BE2C (cell line): ENCODE data around the gene ZSCAN5A.

ENCODE experiments used
- DNase-seq: peaks from one replicate; pipeline ENCODE4 v3.0.0-alpha.2; 2020
- H3K27me3 ChIP-seq: fragments of 250-450 bp; sonication (Bioruptor Pico); 2 replicates; pipeline ENCODE4 v1.5.1; 2020; ENCODE audit warnings: mild to moderate bottlenecking
- H3K36me3 ChIP-seq: fragments of 250-450 bp; sonication (Bioruptor Pico); 2 replicates; pipeline ENCODE4 v1.5.1; 2020; ENCODE audit warnings: mild to moderate bottlenecking
- H3K4me1 ChIP-seq: fragments of 250-450 bp; sonication (Bioruptor Pico); 2 replicates; pipeline ENCODE4 v1.5.1; 2020
- H3K4me3 ChIP-seq: 2 replicates; pipeline ENCODE4 v1.5.1; 2011; ENCODE audit warnings: low read depth, low read length
- H3K9me3 ChIP-seq: fragments of 250-450 bp; sonication (Bioruptor Pico); 2 replicates; pipeline ENCODE4 v1.5.1; 2020
- TF ChIP-seq, protein P1 (sequence below): IDR thresholded peaks from 2 replicates; pipeline ENCODE4 v1.5.1; 2012; ENCODE audit warnings: mild to moderate bottlenecking, low read depth, low read length

Gene ZSCAN5A

DNA sequence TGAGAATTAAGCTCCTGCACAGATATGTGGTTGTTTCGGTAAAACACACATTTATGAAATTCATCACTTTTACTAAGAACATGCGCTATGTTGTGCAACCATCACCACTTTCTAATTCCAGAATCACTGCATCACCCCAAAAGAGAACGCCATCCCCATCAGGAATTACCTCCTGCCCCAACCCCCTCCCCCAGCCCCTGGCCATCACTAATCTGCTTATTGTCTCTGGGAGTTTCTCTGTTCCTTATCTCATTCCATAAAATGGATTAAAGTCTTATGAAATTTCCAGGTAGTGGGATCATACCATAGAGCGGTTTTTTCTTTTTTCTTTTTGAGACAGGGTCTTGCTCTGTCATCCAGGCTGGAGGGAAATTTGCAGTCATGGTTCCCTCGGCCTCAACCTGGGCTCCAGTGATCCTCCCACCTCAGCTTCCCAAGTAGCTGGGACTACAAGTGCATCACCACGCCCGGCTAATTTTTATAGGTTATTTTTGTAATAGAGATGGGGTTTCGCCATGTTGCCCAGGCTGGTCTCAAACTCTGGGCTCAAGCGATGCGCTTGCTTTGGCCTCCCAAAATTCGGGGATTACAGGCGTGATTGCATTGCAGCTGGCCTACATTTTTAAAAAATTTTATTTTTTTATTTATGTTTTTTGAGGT is 120.5 kb downstream of the ZSCAN5A start:
- Histone ChIP-seq H3K9me3 (no peaks in the 10 kb centered on the region), H3K36me3 (no peaks in the 10 kb centered on the region), H3K4me1 (no peaks in the 10 kb centered on the region), H3K27me3 (peaks cover 4% of the 10 kb centered on the region), H3K4me3 (no peak overlapping the region)
- TF ChIP-seq, protein P1, sequence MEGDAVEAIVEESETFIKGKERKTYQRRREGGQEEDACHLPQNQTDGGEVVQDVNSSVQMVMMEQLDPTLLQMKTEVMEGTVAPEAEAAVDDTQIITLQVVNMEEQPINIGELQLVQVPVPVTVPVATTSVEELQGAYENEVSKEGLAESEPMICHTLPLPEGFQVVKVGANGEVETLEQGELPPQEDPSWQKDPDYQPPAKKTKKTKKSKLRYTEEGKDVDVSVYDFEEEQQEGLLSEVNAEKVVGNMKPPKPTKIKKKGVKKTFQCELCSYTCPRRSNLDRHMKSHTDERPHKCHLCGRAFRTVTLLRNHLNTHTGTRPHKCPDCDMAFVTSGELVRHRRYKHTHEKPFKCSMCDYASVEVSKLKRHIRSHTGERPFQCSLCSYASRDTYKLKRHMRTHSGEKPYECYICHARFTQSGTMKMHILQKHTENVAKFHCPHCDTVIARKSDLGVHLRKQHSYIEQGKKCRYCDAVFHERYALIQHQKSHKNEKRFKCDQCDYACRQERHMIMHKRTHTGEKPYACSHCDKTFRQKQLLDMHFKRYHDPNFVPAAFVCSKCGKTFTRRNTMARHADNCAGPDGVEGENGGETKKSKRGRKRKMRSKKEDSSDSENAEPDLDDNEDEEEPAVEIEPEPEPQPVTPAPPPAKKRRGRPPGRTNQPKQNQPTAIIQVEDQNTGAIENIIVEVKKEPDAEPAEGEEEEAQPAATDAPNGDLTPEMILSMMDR = no peak
- DNase-seq = no peak

DNA sequence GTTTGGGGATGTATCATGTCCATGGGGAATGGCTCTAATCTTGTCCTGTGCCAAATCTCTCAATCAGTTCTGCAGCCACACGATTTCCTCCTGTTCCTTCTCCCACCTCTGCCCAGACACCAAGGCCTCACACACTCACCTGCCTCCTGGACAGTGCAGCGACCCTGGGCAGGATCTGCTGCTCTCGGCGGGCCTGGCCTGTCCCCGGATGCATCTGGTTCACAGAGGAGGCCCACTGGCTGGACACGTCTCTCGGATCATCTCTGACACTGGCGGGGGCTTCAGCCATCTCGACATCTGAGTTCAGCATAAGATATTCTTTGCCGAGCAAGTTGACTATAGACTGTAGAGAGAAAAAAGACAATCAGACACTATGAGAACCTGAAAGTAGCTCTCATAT is 122.9 kb downstream of the ZSCAN5A start:
- Histone ChIP-seq H3K27me3 (peaks cover 4% of the 10 kb centered on the region), H3K9me3 (no peaks in the 10 kb centered on the region), H3K4me3 (no peak overlapping the region), H3K36me3 (no peaks in the 10 kb centered on the region), H3K4me1 (no peaks in the 10 kb centered on the region)
- TF ChIP-seq, protein P1 = no peak
- DNase-seq = no peak

DNA sequence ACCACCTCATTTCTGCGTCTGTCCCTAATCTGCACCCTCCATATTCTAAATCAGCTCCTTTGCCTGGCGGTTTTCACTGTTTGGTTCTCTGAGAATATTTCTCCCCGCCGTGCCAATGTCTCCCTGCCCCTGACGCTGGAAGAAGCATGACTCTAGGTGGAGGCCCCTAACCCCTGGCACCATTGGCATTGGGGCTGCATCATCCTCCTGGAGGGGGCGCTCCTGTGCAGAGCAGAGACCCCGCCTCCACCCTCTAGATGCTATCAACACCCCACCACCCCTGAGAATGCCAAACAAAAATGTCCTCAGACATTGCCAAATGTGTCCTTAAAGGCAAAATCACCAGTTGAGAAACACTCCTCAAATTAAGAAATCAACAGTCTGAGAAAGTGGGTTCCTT is 123.5 kb downstream of the ZSCAN5A start:
- no peak for DNase-seq
- H3K36me3 ChIP-seq = no peaks in the 10 kb centered on the region
- peaks cover 4% of the 10 kb centered on the region for H3K27me3 ChIP-seq

DNA sequence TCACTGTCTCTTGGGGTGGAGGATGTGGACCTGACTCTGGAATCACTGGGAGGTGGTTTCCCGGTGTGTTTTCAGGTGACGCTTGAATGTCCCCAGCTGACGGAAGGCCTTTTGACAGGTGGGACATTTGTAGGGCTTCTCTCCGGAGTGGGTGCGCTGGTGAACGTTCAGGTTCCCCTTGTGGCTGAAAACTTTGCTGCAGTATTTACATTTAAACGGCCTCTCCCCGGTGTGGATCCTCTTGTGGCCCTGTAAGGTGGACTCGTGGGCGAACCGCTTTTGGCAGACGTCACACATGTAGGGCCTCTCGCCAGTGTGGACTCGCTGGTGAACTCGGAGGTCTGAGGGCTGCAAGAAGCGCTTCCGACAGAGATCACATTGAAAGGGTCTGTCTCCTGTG is 124.9 kb downstream of the ZSCAN5A start:
- TF ChIP-seq, protein P1 = peak; percentile 3; the same call in 1 of the 2 replicates
- DNase-seq = no peak
- H3K27me3 ChIP-seq = peaks cover 11% of the 10 kb centered on the region
- no peaks in the 10 kb centered on the region for H3K9me3 ChIP-seq
- H3K36me3 ChIP-seq = no peaks in the 10 kb centered on the region
- H3K4me3 ChIP-seq = no peak overlapping the region
- no peaks in the 10 kb centered on the region for H3K4me1 ChIP-seq

More for the DNA sequence above, 123.5 kb downstream of the ZSCAN5A start:
- Histone ChIP-seq H3K4me1 (no peaks in the 10 kb centered on the region), H3K4me3 (no peak overlapping the region), H3K9me3 (no peaks in the 10 kb centered on the region)
- TF ChIP-seq, protein P1 = no peak

- H3K4me1 ChIP-seq = no peaks in the 10 kb centered on the region
These were observed 136.9 kb downstream of the ZSCAN5A start for GRCh38 chr19:56177564-56178243.

More at GRCh38 chr19:56177564-56178243, 136.9 kb downstream of the ZSCAN5A start:
- no peak for DNase-seq
- Histone ChIP-seq H3K36me3 (no peaks in the 10 kb centered on the region), H3K9me3 (no peaks in the 10 kb centered on the region), H3K27me3 (peaks cover 26% of the 10 kb centered on the region), H3K4me3 (no peak overlapping the region)
- TF ChIP-seq, protein P1 = no peak
